Measurements from ENCODE around the gene KRTAP4-16. TPM values are rescaled to one million over a fixed set of nuclear protein-coding genes. Genes with fewer than 3 reads are reported as not detected.

The KRTAP4-16 gene
- total RNA-seq, 1 experiment from 2014 or later: not detected

Other genes with a start within 250 kb of the KRTAP4-16 start
- not detected in 2 replicates for gene KRT12, start 235.0 kb downstream of the KRTAP4-16 start, total RNA-seq (2014; rRNA removed; shearing (Covaris generic))
- gene KRT20, start 217.0 kb downstream of the KRTAP4-16 start, total RNA-seq (2014; rRNA removed; shearing (Covaris generic)): 0.17 TPM in 1 of 2 replicates, not detected in the other
- gene KRT23, start 164.6 kb downstream of the KRTAP4-16 start, total RNA-seq (2014; rRNA removed; shearing (Covaris generic)): not detected in 2 replicates
- gene KRT39, start 135.3 kb downstream of the KRTAP4-16 start, total RNA-seq (2014; rRNA removed; shearing (Covaris generic)): 0.20 TPM in 1 of 2 replicates, not detected in the other
- not detected in 2 replicates for gene KRT40, start 117.9 kb downstream of the KRTAP4-16 start, total RNA-seq (2014; rRNA removed; shearing (Covaris generic))
- 0.22 TPM in 1 of 2 replicates, not detected in the other for gene KRTAP3-3, start 108.0 kb downstream of the KRTAP4-16 start, total RNA-seq (2014; rRNA removed; shearing (Covaris generic))
- gene KRTAP3-2, start 102.3 kb downstream of the KRTAP4-16 start, total RNA-seq (2014; rRNA removed; shearing (Covaris generic)): not detected in 2 replicates
- 0.64 and 0.71 TPM in 2 replicates for gene KRTAP3-1, start 93.1 kb downstream of the KRTAP4-16 start, total RNA-seq (2014; rRNA removed; shearing (Covaris generic))
- 3.2 and 5.7 TPM in 2 replicates for gene KRTAP1-5, start 75.0 kb downstream of the KRTAP4-16 start, total RNA-seq (2014; rRNA removed; shearing (Covaris generic))
- not detected in 2 replicates for gene KRTAP1-4, start 72.0 kb downstream of the KRTAP4-16 start, total RNA-seq (2014; rRNA removed; shearing (Covaris generic))
- gene KRTAP1-3, start 67.3 kb downstream of the KRTAP4-16 start, total RNA-seq (2014; rRNA removed; shearing (Covaris generic)): not detected in 2 replicates
- not detected in 2 replicates for gene KRTAP1-1, start 60.8 kb downstream of the KRTAP4-16 start, total RNA-seq (2014; rRNA removed; shearing (Covaris generic))
- gene KRTAP2-1, start 54.9 kb downstream of the KRTAP4-16 start, total RNA-seq (2014; rRNA removed; shearing (Covaris generic)): not detected in 2 replicates
- not detected in 2 replicates for gene KRTAP2-2, start 47.0 kb downstream of the KRTAP4-16 start, total RNA-seq (2014; rRNA removed; shearing (Covaris generic))
- gene KRTAP2-3, start 42.1 kb downstream of the KRTAP4-16 start, total RNA-seq (2014; rRNA removed; shearing (Covaris generic)): 0.34 and 3.2 TPM in 2 replicates
- not detected in 2 replicates for gene KRTAP2-4, start 36.3 kb downstream of the KRTAP4-16 start, total RNA-seq (2014; rRNA removed; shearing (Covaris generic))
- not detected in 2 replicates for gene KRTAP4-7, start 18.1 kb downstream of the KRTAP4-16 start, total RNA-seq (2014; rRNA removed; shearing (Covaris generic))
- gene KRTAP4-8, start 4.1 kb downstream of the KRTAP4-16 start, total RNA-seq (2014; rRNA removed; shearing (Covaris generic)): 0.10 TPM in 1 of 2 replicates, not detected in the other
- gene KRTAP4-9, start 3.2 kb upstream of the KRTAP4-16 start, total RNA-seq (2014; rRNA removed; shearing (Covaris generic)): not detected in 2 replicates
- not detected in 2 replicates for gene KRTAP4-11, start 16.2 kb upstream of the KRTAP4-16 start, total RNA-seq (2014; rRNA removed; shearing (Covaris generic))
- gene KRTAP4-12, start 22.0 kb upstream of the KRTAP4-16 start, total RNA-seq (2014; rRNA removed; shearing (Covaris generic)): not detected in 2 replicates
- not detected in 2 replicates for gene KRTAP4-6, start 38.3 kb upstream of the KRTAP4-16 start, total RNA-seq (2014; rRNA removed; shearing (Covaris generic))
- not detected in 2 replicates for gene KRTAP4-5, start 47.6 kb upstream of the KRTAP4-16 start, total RNA-seq (2014; rRNA removed; shearing (Covaris generic))
- gene KRTAP4-4, start 58.5 kb upstream of the KRTAP4-16 start, total RNA-seq (2014; rRNA removed; shearing (Covaris generic)): not detected in 2 replicates
- not detected in 2 replicates for gene KRTAP4-3, start 66.0 kb upstream of the KRTAP4-16 start, total RNA-seq (2014; rRNA removed; shearing (Covaris generic))
- gene KRTAP4-2, start 76.0 kb upstream of the KRTAP4-16 start, total RNA-seq (2014; rRNA removed; shearing (Covaris generic)): not detected in 2 replicates
- not detected in 2 replicates for gene KRTAP4-1, start 82.7 kb upstream of the KRTAP4-16 start, total RNA-seq (2014; rRNA removed; shearing (Covaris generic))
- gene KRTAP9-1, start 87.7 kb upstream of the KRTAP4-16 start, total RNA-seq (2014; rRNA removed; shearing (Covaris generic)): not detected in 2 replicates
- not detected in 2 replicates for gene KRTAP9-2, start 124.4 kb upstream of the KRTAP4-16 start, total RNA-seq (2014; rRNA removed; shearing (Covaris generic))
- not detected in 2 replicates for gene KRTAP9-3, start 130.2 kb upstream of the KRTAP4-16 start, total RNA-seq (2014; rRNA removed; shearing (Covaris generic))
- not detected in 2 replicates for gene KRTAP9-8, start 135.8 kb upstream of the KRTAP4-16 start, total RNA-seq (2014; rRNA removed; shearing (Covaris generic))
- not detected in 2 replicates for gene KRTAP9-4, start 147.5 kb upstream of the KRTAP4-16 start, total RNA-seq (2014; rRNA removed; shearing (Covaris generic))
- gene KRTAP9-9, start 153.2 kb upstream of the KRTAP4-16 start, total RNA-seq (2014; rRNA removed; shearing (Covaris generic)): not detected in 2 replicates
- gene KRTAP9-6, start 163.2 kb upstream of the KRTAP4-16 start, total RNA-seq (2014; rRNA removed; shearing (Covaris generic)): not detected in 2 replicates
- not detected in 2 replicates for gene KRTAP9-7, start 173.5 kb upstream of the KRTAP4-16 start, total RNA-seq (2014; rRNA removed; shearing (Covaris generic))
- gene KRTAP29-1, start 200.6 kb upstream of the KRTAP4-16 start, total RNA-seq (2014; rRNA removed; shearing (Covaris generic)): not detected in 2 replicates
- not detected in 2 replicates for gene KRTAP16-1, start 207.1 kb upstream of the KRTAP4-16 start, total RNA-seq (2014; rRNA removed; shearing (Covaris generic))
- gene KRTAP17-1, start 213.5 kb upstream of the KRTAP4-16 start, total RNA-seq (2014; rRNA removed; shearing (Covaris generic)): not detected in 2 replicates
- 0.17 TPM in 1 of 2 replicates, not detected in the other for gene KRT33A, start 248.6 kb upstream of the KRTAP4-16 start, total RNA-seq (2014; rRNA removed; shearing (Covaris generic))